Mesendoderm (in vitro differentiated cells): ENCODE measurements around the gene FSTL1.

Experiments used
- DNase-seq: peaks from one replicate; pipeline ENCODE4 v3.0.0; 2013
- H2AK5ac ChIP-seq: 2 replicates; pipeline ENCODE4 v1.6.1; 2013; ENCODE audit warnings: low read length, inconsistent platforms
- H2BK120ac ChIP-seq: 2 replicates; pipeline ENCODE4 v1.6.1; 2013; ENCODE audit warnings: low read depth, mild to moderate bottlenecking, low read length, moderate library complexity, mixed read lengths
- H2BK15ac ChIP-seq: replicated peaks from 2 replicates; pipeline ENCODE4 v1.6.1; 2013; ENCODE audit warnings: low read depth, mild to moderate bottlenecking, moderate library complexity
- H2BK5ac ChIP-seq: 2 replicates; pipeline ENCODE4 v1.6.1; 2013; ENCODE audit warnings: low read length, inconsistent platforms
- H3K18ac ChIP-seq: 2 replicates; pipeline ENCODE4 v1.6.1; 2013; ENCODE audit warnings: mild to moderate bottlenecking, low read length, mixed read lengths
- H3K23ac ChIP-seq: one replicate; pipeline ENCODE4 v1.6.1; 2013; ENCODE audit warnings: low read length
- H3K27ac ChIP-seq: 2 replicates; pipeline ENCODE4 v1.5.1; 2013; ENCODE audit warnings: low read depth, mild to moderate bottlenecking, inconsistent platforms, low read length, moderate library complexity
- H3K27me3 ChIP-seq: 2 replicates; pipeline ENCODE4 v1.6.1; 2013; ENCODE audit warnings: low read length, control low read depth, mild to moderate bottlenecking, inconsistent platforms; ENCODE audit not compliant: insufficient read depth, poor library complexity
- H3K36me3 ChIP-seq: 2 replicates; pipeline ENCODE4 v1.6.1; 2013; ENCODE audit warnings: low read length, inconsistent platforms; ENCODE audit not compliant: control insufficient read depth, insufficient read depth
- H3K4ac ChIP-seq: one replicate; pipeline ENCODE4 v1.6.1; 2013; ENCODE audit warnings: low read depth, mild to moderate bottlenecking, low read length, moderate library complexity
- H3K4me1 ChIP-seq: 2 replicates; pipeline ENCODE4 v1.6.1; 2013; ENCODE audit warnings: low read depth, low read length, inconsistent platforms; ENCODE audit not compliant: control insufficient read depth
- H3K4me2 ChIP-seq: 2 replicates; pipeline ENCODE4 v1.6.1; 2013; ENCODE audit warnings: low read length
- H3K4me3 ChIP-seq: 2 replicates; pipeline ENCODE4 v1.5.1; 2013; ENCODE audit warnings: mild to moderate bottlenecking, low read length
- H3K56ac ChIP-seq: one replicate; pipeline ENCODE4 v1.6.1; 2013; ENCODE audit warnings: low read length
- H3K79me1 ChIP-seq: 2 replicates; pipeline ENCODE4 v1.6.1; 2013; ENCODE audit warnings: low read length, inconsistent platforms
- H3K79me2 ChIP-seq: 2 replicates; pipeline ENCODE4 v1.6.1; 2013; ENCODE audit warnings: mild to moderate bottlenecking, low read length; ENCODE audit not compliant: control insufficient read depth, insufficient read depth
- H3K9ac ChIP-seq: 2 replicates; pipeline ENCODE4 v1.6.1; 2013; ENCODE audit warnings: low read length, inconsistent platforms
- H4K5ac ChIP-seq: one replicate; pipeline ENCODE4 v1.6.1; 2013; ENCODE audit warnings: low read length
- H4K8ac ChIP-seq: one replicate; pipeline ENCODE4 v1.6.1; 2013; ENCODE audit warnings: low read depth, mild to moderate bottlenecking, control low read depth, low read length, moderate library complexity
- WGBS: extraction: QIAGEN DNeasy Blood & Tissue Kit; methylation state at CpG from one replicate; pipeline ENCODE4 v1.1.7; 2013; ENCODE audit warnings: low lambda C conversion rate, missing lambda C conversion rate; ENCODE audit not compliant: insufficient coverage; ENCODE audit errors: extremely low coverage; 5-methylcytosine and 5-hydroxymethylcytosine counted together

Gene FSTL1

GRCh38 chr3:120349855-120350125 is 101.0 kb downstream of the FSTL1 start:
- Histone ChIP-seq H3K23ac (no peak overlapping the region), H4K8ac (no peak overlapping the region), H3K27me3 (no peaks in the 10 kb centered on the region), H3K79me2 (no peaks in the 10 kb centered on the region), H2BK5ac (no peak overlapping the region), H2BK15ac (no peak overlapping the region), H2BK120ac (no peak overlapping the region), H4K5ac (no peak overlapping the region), H3K79me1 (no peaks in the 10 kb centered on the region), H3K27ac (no peak overlapping the region), H3K4ac (no peak overlapping the region), H3K4me2 (peak overlapping the region; percentile 2), H3K18ac (no peak overlapping the region), H2AK5ac (no peak overlapping the region), H3K56ac (peak overlapping the region; percentile 96), H3K9ac (peak overlapping the region; percentile 82), H3K36me3 (no peaks in the 10 kb centered on the region), H3K4me1 (no peaks in the 10 kb centered on the region), H3K4me3 (no peak overlapping the region)
- WGBS = no CpG with 5 or more reads among the region's 6 CpGs
- no peak for DNase-seq

- Histone ChIP-seq H3K36me3 (no peaks in the 10 kb centered on the region), H2BK15ac (no peak within 1 kb of the TSS), H3K18ac (peak within 1 kb of the TSS; percentile 44), H2BK120ac (no peak within 1 kb of the TSS), H3K23ac (peak within 1 kb of the TSS; percentile 71), H3K4me1 (no peaks in the 10 kb centered on the region), H2BK5ac (no peak within 1 kb of the TSS), H2AK5ac (no peak within 1 kb of the TSS), H3K4me2 (peak within 1 kb of the TSS; percentile 2), H3K56ac (peak within 1 kb of the TSS; percentile 96), H3K4ac (no peak within 1 kb of the TSS), H3K27ac (peak within 1 kb of the TSS; percentile 52), H4K5ac (no peak within 1 kb of the TSS), H3K27me3 (no peaks in the 10 kb centered on the region), H3K79me1 (no peaks in the 10 kb centered on the region), H3K79me2 (no peaks in the 10 kb centered on the region), H4K8ac (no peak within 1 kb of the TSS), H3K4me3 (peak within 1 kb of the TSS; percentile 66), H3K9ac (peak within 1 kb of the TSS; percentile 82)
- no CpG with 5 or more reads among the region's 95 CpGs for WGBS
- peak; percentile 89 for DNase-seq
These were observed 101.6 kb downstream of the FSTL1 start, which contains the start of gene LRRC58 for GRCh38 chr3:120348991-120349854. LRRC58 (minus strand) TSS chr3:120349354; CDS start chr3:120349243, 111 bp downstream.

- no peak overlapping the region for H4K5ac ChIP-seq
- H3K4me2 ChIP-seq = peak overlapping the region; percentile 2
- no CpG with 5 or more reads among the region's 41 CpGs for WGBS
These were observed 102.5 kb downstream of the FSTL1 start for GRCh38 chr3:120348065-120348990.

GRCh38 chr3:120344349-120344748 is 106.4 kb downstream of the FSTL1 start:
- no peak overlapping the region for H2AK5ac ChIP-seq
- no peaks in the 10 kb centered on the region for H3K79me1 ChIP-seq
- H4K8ac ChIP-seq = no peak overlapping the region
- H3K79me2 ChIP-seq = no peaks in the 10 kb centered on the region
- no peak overlapping the region for H3K9ac ChIP-seq
- H3K4me2 ChIP-seq = no peak overlapping the region
- WGBS = no CpG with 5 or more reads among the region's 1 CpG
- no peak overlapping the region for H2BK5ac ChIP-seq
- H3K4me3 ChIP-seq = no peak overlapping the region
- H2BK15ac ChIP-seq = no peak overlapping the region
- H3K18ac ChIP-seq = no peak overlapping the region
- DNase-seq = no peak
- no peak overlapping the region for H3K56ac ChIP-seq
- no peak overlapping the region for H3K27ac ChIP-seq
- H3K27me3 ChIP-seq = no peaks in the 10 kb centered on the region
- H3K36me3 ChIP-seq = no peaks in the 10 kb centered on the region
- no peaks in the 10 kb centered on the region for H3K4me1 ChIP-seq
- no peak overlapping the region for H3K23ac ChIP-seq
- no peak overlapping the region for H4K5ac ChIP-seq
- H3K4ac ChIP-seq = no peak overlapping the region
- no peak overlapping the region for H2BK120ac ChIP-seq

More at GRCh38 chr3:120348065-120348990, 102.5 kb downstream of the FSTL1 start:
- Histone ChIP-seq H3K4ac (no peak overlapping the region), H2BK120ac (no peak overlapping the region), H3K4me1 (no peaks in the 10 kb centered on the region), H2BK5ac (no peak overlapping the region), H3K79me1 (no peaks in the 10 kb centered on the region), H3K36me3 (no peaks in the 10 kb centered on the region), H3K23ac (peak overlapping the region; percentile 71), H2BK15ac (no peak overlapping the region), H3K4me3 (peak overlapping the region; percentile 66), H2AK5ac (no peak overlapping the region), H3K79me2 (no peaks in the 10 kb centered on the region), H3K27ac (peak overlapping the region; percentile 52), H3K27me3 (no peaks in the 10 kb centered on the region), H4K8ac (no peak overlapping the region), H3K56ac (peak overlapping the region; percentile 96), H3K9ac (peak overlapping the region; percentile 82), H3K18ac (no peak overlapping the region)
- no peak for DNase-seq
